ENCODE measurements around the gene PEAK3. TPM values are rescaled to one million over a fixed set of nuclear protein-coding genes. Genes with fewer than 3 reads are reported as not detected.

Gene PEAK3
- total and polyA plus RNA-seq, 10 of the 15 experiments (the other 5 are each of a cell fraction or from before 2014, with no cell fraction given), result 0.03 to 0.10 (median 0.05) TPM; not detected in 7

GRCh38 chr19:2306971-2307370 is 25.0 kb upstream of the PEAK3 start (continued):
- no peak for TF ChIP-seq ZBTB11 (CRISPR knock-in tag; IDR thresholded peaks at IDR 0.05)

GRCh38 chr19:2306281-2306806 is 24.4 kb upstream of the PEAK3 start:
- Histone ChIP-seq H3K79me2 (ENCODE audit: control insufficient read depth, insufficient read depth, low read length) (no peaks in the 10 kb centered on the region), H3K4me3 (no peak overlapping the region), H2AFZ (ENCODE audit: control insufficient read depth, low read depth, low read length) (no peak overlapping the region), H3K4me2 (ENCODE audit: control insufficient read depth, insufficient read depth) (no peak overlapping the region), H3K36me3 (ENCODE audit: control insufficient read depth in 2 of 2, insufficient read depth in 2 of 2, low read length in 1 of 2) (no peaks in the 10 kb centered on the region), H3K4me1 (ENCODE audit: control insufficient read depth, insufficient read depth, low read length) (peaks cover 3% of the 10 kb centered on the region; the same call in 1 of the 2 replicates), H3K27me3 (replicated peaks in 1 of 2; ENCODE audit: control insufficient read depth in 2 of 2, insufficient read depth in 2 of 2, low read length in 1 of 2) (peaks cover 9 to 15% of the 10 kb centered on the region in 2 experiments), H3K27ac (ENCODE audit: control insufficient read depth, insufficient read depth) (no peak overlapping the region), H3K9ac (ENCODE audit: control insufficient read depth, insufficient read depth, low read length) (no peak overlapping the region), H4K20me1 (ENCODE audit: control insufficient read depth, insufficient read depth) (no peaks in the 10 kb centered on the region), H3K9me3 (replicated peaks; ENCODE audit: control insufficient read depth, insufficient read depth, low read length) (no peaks in the 10 kb centered on the region)
- ATAC-seq (no peak), FAIRE-seq (no peak), DNase-seq (ENCODE audit: low read depth, low spot score) (no peak)
- ChIA-PET POLR2A (no interaction called here), SMC1A (ENCODE audit: uncharacterized antibody, unreplicated experiment) (no interaction called here), CTCF (no interaction called here), RAD21 (ENCODE audit: unreplicated experiment) (no interaction called here)
- intact Hi-C loops (cut with micrococcal nuclease; ENCODE audit: unreplicated experiment) (no loop called here), in situ Hi-C loops (cut with MboI) (no loop called here)
- TF ChIP-seq DPF2 (IDR thresholded peaks at IDR 0.05), result no peak
- peak; percentile 66 for TF ChIP-seq POLR2A (IDR thresholded peaks at IDR 0.05; ENCODE audit: low read depth, low read length)
- no TSS peak for BruUV-seq (replicated peaks)
- WGBS (ENCODE audit: insufficient coverage, insufficient replicate concordance, low lambda C conversion rate, missing lambda C conversion rate), result 25% methylated on average over 19 of the region's 19 CpGs
